ENCODE data around the gene UGCG.
"Not testable (repeated sequence)": the region's sequence is repeated elsewhere in the genome, so short reads cannot be mapped to it uniquely, and the experiment has no call there.

Gene UGCG

GRCh38 chr9:111890334-111890733 lies 6.3 kb upstream of the UGCG start:
- TF ChIP-seq BACH2 (CRISPR knock-in tag; IDR thresholded peaks at IDR 0.05; ENCODE audit: borderline replicate concordance): no peak
- no peak for TF ChIP-seq ZFP30 (CRISPR knock-in tag; IDR thresholded peaks at IDR 0.05)
- TF ChIP-seq PATZ1 (CRISPR knock-in tag; IDR thresholded peaks at IDR 0.05; ENCODE audit: borderline replicate concordance): no peak
- TF ChIP-seq, protein P1, sequence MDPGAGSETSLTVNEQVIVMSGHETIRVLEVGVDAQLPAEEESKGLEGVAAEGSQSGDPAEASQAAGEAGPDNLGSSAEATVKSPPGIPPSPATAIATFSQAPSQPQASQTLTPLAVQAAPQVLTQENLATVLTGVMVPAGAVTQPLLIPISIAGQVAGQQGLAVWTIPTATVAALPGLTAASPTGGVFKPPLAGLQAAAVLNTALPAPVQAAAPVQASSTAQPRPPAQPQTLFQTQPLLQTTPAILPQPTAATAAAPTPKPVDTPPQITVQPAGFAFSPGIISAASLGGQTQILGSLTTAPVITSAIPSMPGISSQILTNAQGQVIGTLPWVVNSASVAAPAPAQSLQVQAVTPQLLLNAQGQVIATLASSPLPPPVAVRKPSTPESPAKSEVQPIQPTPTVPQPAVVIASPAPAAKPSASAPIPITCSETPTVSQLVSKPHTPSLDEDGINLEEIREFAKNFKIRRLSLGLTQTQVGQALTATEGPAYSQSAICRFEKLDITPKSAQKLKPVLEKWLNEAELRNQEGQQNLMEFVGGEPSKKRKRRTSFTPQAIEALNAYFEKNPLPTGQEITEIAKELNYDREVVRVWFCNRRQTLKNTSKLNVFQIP (CRISPR knock-in tag; IDR thresholded peaks at IDR 0.05; ENCODE audit: borderline replicate concordance, low read depth): no peak
- TF ChIP-seq PPARA (CRISPR knock-in tag; IDR thresholded peaks at IDR 0.05; ENCODE audit: borderline replicate concordance): no peak
- no peak for TF ChIP-seq ZNF565 (CRISPR knock-in tag; conservative IDR thresholded peaks at IDR 0.05; ENCODE audit: low read depth)
- TF ChIP-seq CSDC2 (CRISPR knock-in tag; IDR thresholded peaks at IDR 0.05): no peak
- no peak for TF ChIP-seq OSR1 (CRISPR knock-in tag; IDR thresholded peaks at IDR 0.05)
- TF ChIP-seq TCF4 (CRISPR knock-in tag; IDR thresholded peaks at IDR 0.05; ENCODE audit: borderline replicate concordance): no peak
- TF ChIP-seq ESRRG (CRISPR knock-in tag; IDR thresholded peaks at IDR 0.05): no peak
- TF ChIP-seq ZFP3 (CRISPR knock-in tag; IDR thresholded peaks at IDR 0.05): no peak
- no peak for TF ChIP-seq ARNTL (CRISPR knock-in tag; IDR thresholded peaks at IDR 0.05; ENCODE audit: borderline replicate concordance, low read depth)
- TF ChIP-seq GLIS3 (CRISPR knock-in tag; IDR thresholded peaks at IDR 0.05): no peak
- TF ChIP-seq, protein P2, sequence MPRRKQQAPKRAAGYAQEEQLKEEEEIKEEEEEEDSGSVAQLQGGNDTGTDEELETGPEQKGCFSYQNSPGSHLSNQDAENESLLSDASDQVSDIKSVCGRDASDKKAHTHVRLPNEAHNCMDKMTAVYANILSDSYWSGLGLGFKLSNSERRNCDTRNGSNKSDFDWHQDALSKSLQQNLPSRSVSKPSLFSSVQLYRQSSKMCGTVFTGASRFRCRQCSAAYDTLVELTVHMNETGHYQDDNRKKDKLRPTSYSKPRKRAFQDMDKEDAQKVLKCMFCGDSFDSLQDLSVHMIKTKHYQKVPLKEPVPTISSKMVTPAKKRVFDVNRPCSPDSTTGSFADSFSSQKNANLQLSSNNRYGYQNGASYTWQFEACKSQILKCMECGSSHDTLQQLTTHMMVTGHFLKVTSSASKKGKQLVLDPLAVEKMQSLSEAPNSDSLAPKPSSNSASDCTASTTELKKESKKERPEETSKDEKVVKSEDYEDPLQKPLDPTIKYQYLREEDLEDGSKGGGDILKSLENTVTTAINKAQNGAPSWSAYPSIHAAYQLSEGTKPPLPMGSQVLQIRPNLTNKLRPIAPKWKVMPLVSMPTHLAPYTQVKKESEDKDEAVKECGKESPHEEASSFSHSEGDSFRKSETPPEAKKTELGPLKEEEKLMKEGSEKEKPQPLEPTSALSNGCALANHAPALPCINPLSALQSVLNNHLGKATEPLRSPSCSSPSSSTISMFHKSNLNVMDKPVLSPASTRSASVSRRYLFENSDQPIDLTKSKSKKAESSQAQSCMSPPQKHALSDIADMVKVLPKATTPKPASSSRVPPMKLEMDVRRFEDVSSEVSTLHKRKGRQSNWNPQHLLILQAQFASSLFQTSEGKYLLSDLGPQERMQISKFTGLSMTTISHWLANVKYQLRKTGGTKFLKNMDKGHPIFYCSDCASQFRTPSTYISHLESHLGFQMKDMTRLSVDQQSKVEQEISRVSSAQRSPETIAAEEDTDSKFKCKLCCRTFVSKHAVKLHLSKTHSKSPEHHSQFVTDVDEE (CRISPR knock-in tag; IDR thresholded peaks at IDR 0.05): no peak
- TF ChIP-seq ZNF70 (CRISPR knock-in tag; IDR thresholded peaks at IDR 0.05): no peak
- no peak for TF ChIP-seq ZC3H10 (CRISPR knock-in tag; IDR thresholded peaks at IDR 0.05)
- TF ChIP-seq SNAI2 (CRISPR knock-in tag; IDR thresholded peaks at IDR 0.05): no peak
- no peak for ATAC-seq

- not testable (repeated sequence) for ATAC-seq
These were observed 5.7 kb upstream of the UGCG start for GRCh38 chr9:111890867-111891266.

DNA sequence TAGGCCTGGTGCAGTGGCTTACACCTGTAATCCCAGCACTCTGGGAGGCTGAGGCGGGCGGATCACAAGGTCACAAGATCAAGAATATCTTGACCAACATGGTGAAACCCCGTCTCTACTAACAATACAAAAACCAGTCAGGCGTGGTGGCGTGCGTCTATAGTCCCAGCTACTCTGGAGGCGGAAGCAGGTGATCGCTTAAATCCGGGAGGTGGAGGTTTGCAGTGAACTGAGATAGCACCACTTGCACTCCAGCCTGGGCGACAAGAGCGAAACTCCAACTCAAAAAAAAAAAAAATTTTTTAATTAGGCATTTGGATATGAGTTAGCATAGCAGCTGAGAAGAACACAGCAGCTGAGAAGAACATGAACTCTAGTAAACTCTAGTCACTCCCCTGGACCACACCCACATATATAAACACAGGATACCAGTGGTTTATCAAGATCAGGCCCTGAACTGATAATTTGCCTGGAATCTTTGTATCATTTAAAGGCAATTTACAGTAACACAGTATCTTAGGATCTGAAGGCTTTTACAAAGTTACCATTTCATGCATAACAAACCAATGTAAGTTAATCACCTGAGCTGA lies 4.6 kb upstream of the UGCG start:
- TF ChIP-seq PPARA (CRISPR knock-in tag; IDR thresholded peaks at IDR 0.05; ENCODE audit: borderline replicate concordance): no peak
- TF ChIP-seq ARNTL (CRISPR knock-in tag; IDR thresholded peaks at IDR 0.05; ENCODE audit: borderline replicate concordance, low read depth): no peak
- no peak for TF ChIP-seq ISL1 (CRISPR knock-in tag; IDR thresholded peaks at IDR 0.05)
- TF ChIP-seq GLIS3 (CRISPR knock-in tag; IDR thresholded peaks at IDR 0.05): no peak
- no peak for TF ChIP-seq CSRNP3 (CRISPR knock-in tag; IDR thresholded peaks at IDR 0.05)
- TF ChIP-seq, protein P1 (CRISPR knock-in tag; IDR thresholded peaks at IDR 0.05; ENCODE audit: borderline replicate concordance, low read depth): no peak
- ATAC-seq: no peak
